HEK293 (cell line): Measurements from ENCODE around the gene CEP72.

ENCODE experiments used
- CTCF ChIA-PET: fragments of 350-600 bp; formaldehyde crosslinking; extraction: SDS; loops from one replicate; lab custom pipeline; 2021; ENCODE audit warnings: antibody characterized with exemption; lab: Yijun Ruan, JAX
- POLR2A ChIA-PET: fragments of 300-600 bp; formaldehyde crosslinking; extraction: SDS; loops from one replicate; lab custom pipeline; 2020; ENCODE audit warnings: antibody characterized with exemption, inconsistent platforms; lab: Yijun Ruan, JAX
- H3K27ac ChIP-seq: fragments of 200-500 bp; sonication (Bioruptor generic); 2 replicates; pipeline ENCODE4 v1.5.1; 2014; ENCODE audit warnings: low read depth, low read length, control low read depth, inconsistent platforms; ENCODE audit errors: extremely low read depth
- H3K36me3 ChIP-seq, 2 experiments: fragments of 200-500 bp in 1 of 2; sonication (Bioruptor generic) in 1 of 2; 1 replicate in 1 of 2; 2 replicates in 1 of 2; pipeline ENCODE4 v1.5.1; 2014 to 2017; ENCODE audit warnings: inconsistent platforms in 2 of 2, low read length in 2 of 2; ENCODE audit not compliant: control insufficient read depth in 2 of 2, insufficient read depth in 1 of 2
- H3K4me1 ChIP-seq: fragments of 200-500 bp; sonication (Bioruptor generic); 2 replicates; pipeline ENCODE4 v1.5.1; 2014; ENCODE audit warnings: mild to moderate bottlenecking, low read length, inconsistent platforms; ENCODE audit not compliant: control insufficient read depth, insufficient read depth
- H3K4me3 ChIP-seq: 2 replicates; pipeline ENCODE4 v1.5.1; 2011; ENCODE audit warnings: low read depth, mild to moderate bottlenecking, control low read depth, low read length, moderate library complexity
- H3K9me3 ChIP-seq: fragments of 200-500 bp; sonication (Bioruptor generic); 2 replicates; pipeline ENCODE4 v1.5.1; 2014; ENCODE audit warnings: low read depth, low read length, inconsistent platforms; ENCODE audit not compliant: control insufficient read depth, insufficient read depth
- CTCF ChIP-seq: fragments of 450-650 bp; formaldehyde crosslinking; IDR thresholded peaks from 2 replicates; pipeline ENCODE4 v1.5.1; 2016; ENCODE audit warnings: missing biosample characterization, missing genetic modification characterization
- GLIS1 ChIP-seq: fragments of 450-650 bp; formaldehyde crosslinking; IDR thresholded peaks from 2 replicates; pipeline ENCODE4 v1.5.1; 2016; ENCODE audit warnings: missing biosample characterization, missing genetic modification characterization
- GLIS2 ChIP-seq: fragments of 450-650 bp; formaldehyde crosslinking; IDR thresholded peaks from 2 replicates; pipeline ENCODE4 v1.5.1; 2016; ENCODE audit warnings: missing biosample characterization, missing genetic modification characterization
- KLF1 ChIP-seq: fragments of 450-650 bp; formaldehyde crosslinking; IDR thresholded peaks from 2 replicates; pipeline ENCODE4 v1.5.1; 2016; ENCODE audit warnings: missing biosample characterization, missing genetic modification characterization
- OSR2 ChIP-seq: fragments of 450-650 bp; formaldehyde crosslinking; IDR thresholded peaks from 2 replicates; pipeline ENCODE4 v1.5.1; 2016; ENCODE audit warnings: missing biosample characterization, missing genetic modification characterization
- PRDM1 ChIP-seq: fragments of 450-650 bp; formaldehyde crosslinking; IDR thresholded peaks from 2 replicates; pipeline ENCODE4; 2016; ENCODE audit warnings: missing biosample characterization, missing genetic modification characterization
- RBAK ChIP-seq: fragments of 450-650 bp; formaldehyde crosslinking; IDR thresholded peaks from 2 replicates; pipeline ENCODE4 v1.5.1; 2016; ENCODE audit warnings: missing biosample characterization, missing genetic modification characterization
- REPIN1 ChIP-seq: fragments of 450-650 bp; formaldehyde crosslinking; IDR thresholded peaks from 2 replicates; pipeline ENCODE4 v1.5.1; 2017; ENCODE audit warnings: missing biosample characterization, missing genetic modification characterization, low read depth
- SCRT2 ChIP-seq: fragments of 450-650 bp; formaldehyde crosslinking; IDR thresholded peaks from 2 replicates; pipeline ENCODE4 v1.5.1; 2016; ENCODE audit warnings: missing biosample characterization, missing genetic modification characterization
- SETDB1 ChIP-seq: IDR thresholded peaks from one replicate; pipeline ENCODE4 v1.6.1; 2017; ENCODE audit warnings: mild to moderate bottlenecking, low read length, moderate library complexity, mixed read lengths; ENCODE audit not compliant: insufficient read length
- YY2 ChIP-seq: fragments of 450-650 bp; formaldehyde crosslinking; IDR thresholded peaks from 2 replicates; pipeline ENCODE4 v1.5.1; 2016; ENCODE audit warnings: missing biosample characterization, missing genetic modification characterization
- ZBTB44 ChIP-seq: fragments of 450-650 bp; IDR thresholded peaks from 2 replicates; pipeline ENCODE4 v1.5.1; 2018; ENCODE audit warnings: missing biosample characterization, mild to moderate bottlenecking, missing genetic modification characterization
- ZFP3 ChIP-seq: fragments of 450-650 bp; formaldehyde crosslinking; IDR thresholded peaks from 2 replicates; pipeline ENCODE4 v1.5.1; 2016; ENCODE audit warnings: low read depth, missing biosample characterization, missing genetic modification characterization
- ZIC2 ChIP-seq: fragments of 450-650 bp; formaldehyde crosslinking; IDR thresholded peaks from 2 replicates; pipeline ENCODE4 v1.5.1; 2016; ENCODE audit warnings: missing biosample characterization, missing genetic modification characterization
- ZNF132 ChIP-seq: fragments of 450-650 bp; formaldehyde crosslinking; IDR thresholded peaks from 2 replicates; pipeline ENCODE4 v1.5.1; 2017; ENCODE audit warnings: missing biosample characterization, missing genetic modification characterization, borderline replicate concordance
- ZNF211 ChIP-seq: fragments of 450-650 bp; formaldehyde crosslinking; IDR thresholded peaks from 2 replicates; pipeline ENCODE4 v1.5.1; 2016; ENCODE audit warnings: low read depth, missing biosample characterization, missing genetic modification characterization
- ZNF223 ChIP-seq: fragments of 450-650 bp; formaldehyde crosslinking; IDR thresholded peaks from 2 replicates; pipeline ENCODE4 v1.5.1; 2016; ENCODE audit warnings: missing biosample characterization, missing genetic modification characterization
- ZNF248 ChIP-seq: fragments of 450-650 bp; formaldehyde crosslinking; IDR thresholded peaks from 2 replicates; pipeline ENCODE4 v1.5.1; 2017; ENCODE audit warnings: missing biosample characterization, missing genetic modification characterization
- ZNF292 ChIP-seq: fragments of 450-650 bp; formaldehyde crosslinking; IDR thresholded peaks from 2 replicates; pipeline ENCODE4 v1.5.1; 2016; ENCODE audit warnings: low read depth, missing biosample characterization, missing genetic modification characterization, borderline replicate concordance
- ZNF335 ChIP-seq: fragments of 450-650 bp; formaldehyde crosslinking; conservative IDR thresholded peaks from 2 replicates; pipeline ENCODE4 v1.5.1; 2016; ENCODE audit warnings: missing biosample characterization, missing genetic modification characterization
- ZNF350 ChIP-seq: fragments of 450-650 bp; formaldehyde crosslinking; IDR thresholded peaks from 2 replicates; pipeline ENCODE4 v1.5.0; 2017; ENCODE audit warnings: missing biosample characterization, mild to moderate bottlenecking, missing genetic modification characterization
- ZNF366 ChIP-seq: fragments of 450-650 bp; formaldehyde crosslinking; conservative IDR thresholded peaks from 2 replicates; pipeline ENCODE4 v1.5.1; 2016; ENCODE audit warnings: missing biosample characterization, missing genetic modification characterization
- ZNF529 ChIP-seq: fragments of 450-650 bp; formaldehyde crosslinking; IDR thresholded peaks from 2 replicates; pipeline ENCODE4 v1.5.1; 2017; ENCODE audit warnings: missing genetic modification characterization, missing biosample characterization; ENCODE audit not compliant: insufficient replicate concordance
- ZNF623 ChIP-seq: fragments of 450-650 bp; formaldehyde crosslinking; IDR thresholded peaks from 2 replicates; pipeline ENCODE4 v1.5.1; 2016; ENCODE audit warnings: missing biosample characterization, missing genetic modification characterization
- ZNF658 ChIP-seq: fragments of 450-650 bp; formaldehyde crosslinking; IDR thresholded peaks from 2 replicates; pipeline ENCODE4; 2016; ENCODE audit warnings: missing biosample characterization, missing genetic modification characterization
- ZNF768 ChIP-seq: fragments of 450-650 bp; formaldehyde crosslinking; IDR thresholded peaks from 2 replicates; pipeline ENCODE4 v1.5.1; 2018; ENCODE audit warnings: missing biosample characterization, mild to moderate bottlenecking, missing genetic modification characterization
- TF ChIP-seq, protein P1 (sequence below): fragments of 450-650 bp; formaldehyde crosslinking; IDR thresholded peaks from 2 replicates; pipeline ENCODE4 v1.5.1; 2016; ENCODE audit warnings: missing biosample characterization, missing genetic modification characterization
- TF ChIP-seq, protein P2 (sequence below): fragments of 450-650 bp; formaldehyde crosslinking; IDR thresholded peaks from 2 replicates; pipeline ENCODE4 v1.5.1; 2017; ENCODE audit warnings: missing biosample characterization, missing genetic modification characterization
- TF ChIP-seq, protein P3 (sequence below): fragments of 450-650 bp; formaldehyde crosslinking; IDR thresholded peaks from 2 replicates; pipeline ENCODE4 v1.5.1; 2017; ENCODE audit warnings: missing biosample characterization, missing genetic modification characterization
- TF ChIP-seq, protein P4 (sequence below): fragments of 450-650 bp; formaldehyde crosslinking; IDR thresholded peaks from 2 replicates; pipeline ENCODE4 v1.5.1; 2016; ENCODE audit warnings: missing biosample characterization, missing genetic modification characterization

Gene CEP72

DNA sequence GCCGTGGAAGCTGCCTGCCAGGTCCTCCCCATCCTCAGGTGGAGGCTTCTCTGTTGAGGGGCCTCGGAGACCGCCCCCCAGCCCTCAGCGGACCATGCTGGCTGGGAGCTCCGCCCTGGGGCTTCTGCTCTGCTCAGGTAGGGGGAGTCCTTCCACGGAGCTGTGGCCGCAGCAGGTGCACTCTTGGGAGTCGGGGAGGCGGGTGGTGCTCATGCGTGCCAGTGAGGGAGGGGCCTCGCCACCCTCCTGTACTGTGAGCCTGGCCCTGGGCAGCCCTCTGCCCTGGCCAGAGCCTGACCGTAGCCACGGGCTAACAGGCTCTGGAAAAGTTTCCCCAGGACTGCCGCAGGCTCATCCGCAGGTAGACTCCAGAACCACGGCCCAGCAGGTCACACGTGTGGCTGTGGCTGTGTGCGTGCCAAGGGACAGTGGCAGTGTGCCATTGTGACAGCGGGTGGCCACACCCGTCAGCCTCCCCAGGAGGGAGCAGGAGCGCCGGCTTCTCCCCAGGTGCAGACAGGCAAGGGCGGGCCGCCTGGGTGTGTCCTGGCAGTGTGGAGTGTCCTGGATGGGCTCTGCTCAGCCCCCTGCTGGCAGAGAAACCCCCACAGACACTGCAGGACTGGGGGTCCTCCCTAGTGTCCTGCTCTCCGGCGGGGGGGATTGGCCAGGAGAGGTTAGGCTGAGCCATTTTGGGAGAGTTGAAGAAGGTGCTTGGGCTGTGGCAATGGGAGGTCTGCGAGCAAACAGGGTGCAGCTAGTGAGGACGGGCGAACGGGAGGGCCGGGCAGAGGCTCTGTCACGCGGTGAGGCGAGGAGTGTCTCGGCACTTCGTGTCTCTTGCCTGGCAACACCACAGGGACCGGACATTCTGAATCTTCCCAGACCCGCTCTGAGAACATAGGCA, 51.5 kb downstream of the CEP72 start:
- POLR2A ChIA-PET = no interaction called here
- Histone ChIP-seq H3K36me3 (peaks cover 6 to 90% of the 10 kb centered on the region in 2 experiments), H3K4me1 (no peaks in the 10 kb centered on the region), H3K9me3 (no peaks in the 10 kb centered on the region), H3K4me3 (no peak overlapping the region), H3K27ac (no peak overlapping the region)
- CTCF ChIA-PET = interaction anchor here (0.6 kb wide), 1 partner anchor 210 kb away, joined by 3 read pairs; no protein-coding TSS in a partner anchor
- TF ChIP-seq ZNF132 (tag by site-specific recombination) (no peak), ZIC2 (tag by site-specific recombination) (peak; percentile 47), ZNF248 (tag by site-specific recombination) (no peak), ZNF335 (tag by site-specific recombination) (no peak), ZNF366 (tag by site-specific recombination) (no peak), ZNF223 (no peak), PRDM1 (tag by site-specific recombination) (no peak), OSR2 (tag by site-specific recombination) (no peak), ZNF292 (tag by site-specific recombination) (no peak), ZFP3 (tag by site-specific recombination) (no peak), YY2 (tag by site-specific recombination) (no peak), ZNF529 (no peak), GLIS2 (tag by site-specific recombination) (peak; percentile 24; the same call in 1 of the 2 replicates), ZNF658 (tag by site-specific recombination) (no peak), ZNF211 (tag by site-specific recombination) (no peak), SCRT2 (tag by site-specific recombination) (no peak), REPIN1 (no peak), SETDB1 (no peak), GLIS1 (tag by site-specific recombination) (peak; percentile 52), KLF1 (tag by site-specific recombination) (peak; percentile 98), ZBTB44 (no peak), CTCF (tag by site-specific recombination) (no peak), RBAK (tag by site-specific recombination) (no peak), ZNF350 (no peak), ZNF768 (tag by site-specific recombination) (no peak), ZNF623 (tag by site-specific recombination) (no peak)
- TF ChIP-seq, protein P1, sequence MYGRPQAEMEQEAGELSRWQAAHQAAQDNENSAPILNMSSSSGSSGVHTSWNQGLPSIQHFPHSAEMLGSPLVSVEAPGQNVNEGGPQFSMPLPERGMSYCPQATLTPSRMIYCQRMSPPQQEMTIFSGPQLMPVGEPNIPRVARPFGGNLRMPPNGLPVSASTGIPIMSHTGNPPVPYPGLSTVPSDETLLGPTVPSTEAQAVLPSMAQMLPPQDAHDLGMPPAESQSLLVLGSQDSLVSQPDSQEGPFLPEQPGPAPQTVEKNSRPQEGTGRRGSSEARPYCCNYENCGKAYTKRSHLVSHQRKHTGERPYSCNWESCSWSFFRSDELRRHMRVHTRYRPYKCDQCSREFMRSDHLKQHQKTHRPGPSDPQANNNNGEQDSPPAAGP (tag by site-specific recombination) = 0 out of 2 replicates have a peak, but pooled peaks have one; percentile 22
- TF ChIP-seq, protein P2, sequence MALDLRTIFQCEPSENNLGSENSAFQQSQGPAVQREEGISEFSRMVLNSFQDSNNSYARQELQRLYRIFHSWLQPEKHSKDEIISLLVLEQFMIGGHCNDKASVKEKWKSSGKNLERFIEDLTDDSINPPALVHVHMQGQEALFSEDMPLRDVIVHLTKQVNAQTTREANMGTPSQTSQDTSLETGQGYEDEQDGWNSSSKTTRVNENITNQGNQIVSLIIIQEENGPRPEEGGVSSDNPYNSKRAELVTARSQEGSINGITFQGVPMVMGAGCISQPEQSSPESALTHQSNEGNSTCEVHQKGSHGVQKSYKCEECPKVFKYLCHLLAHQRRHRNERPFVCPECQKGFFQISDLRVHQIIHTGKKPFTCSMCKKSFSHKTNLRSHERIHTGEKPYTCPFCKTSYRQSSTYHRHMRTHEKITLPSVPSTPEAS (tag by site-specific recombination) = no peak
- TF ChIP-seq, protein P3, sequence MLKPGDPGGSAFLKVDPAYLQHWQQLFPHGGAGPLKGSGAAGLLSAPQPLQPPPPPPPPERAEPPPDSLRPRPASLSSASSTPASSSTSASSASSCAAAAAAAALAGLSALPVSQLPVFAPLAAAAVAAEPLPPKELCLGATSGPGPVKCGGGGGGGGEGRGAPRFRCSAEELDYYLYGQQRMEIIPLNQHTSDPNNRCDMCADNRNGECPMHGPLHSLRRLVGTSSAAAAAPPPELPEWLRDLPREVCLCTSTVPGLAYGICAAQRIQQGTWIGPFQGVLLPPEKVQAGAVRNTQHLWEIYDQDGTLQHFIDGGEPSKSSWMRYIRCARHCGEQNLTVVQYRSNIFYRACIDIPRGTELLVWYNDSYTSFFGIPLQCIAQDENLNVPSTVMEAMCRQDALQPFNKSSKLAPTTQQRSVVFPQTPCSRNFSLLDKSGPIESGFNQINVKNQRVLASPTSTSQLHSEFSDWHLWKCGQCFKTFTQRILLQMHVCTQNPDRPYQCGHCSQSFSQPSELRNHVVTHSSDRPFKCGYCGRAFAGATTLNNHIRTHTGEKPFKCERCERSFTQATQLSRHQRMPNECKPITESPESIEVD (tag by site-specific recombination) = no peak
- TF ChIP-seq, protein P4, sequence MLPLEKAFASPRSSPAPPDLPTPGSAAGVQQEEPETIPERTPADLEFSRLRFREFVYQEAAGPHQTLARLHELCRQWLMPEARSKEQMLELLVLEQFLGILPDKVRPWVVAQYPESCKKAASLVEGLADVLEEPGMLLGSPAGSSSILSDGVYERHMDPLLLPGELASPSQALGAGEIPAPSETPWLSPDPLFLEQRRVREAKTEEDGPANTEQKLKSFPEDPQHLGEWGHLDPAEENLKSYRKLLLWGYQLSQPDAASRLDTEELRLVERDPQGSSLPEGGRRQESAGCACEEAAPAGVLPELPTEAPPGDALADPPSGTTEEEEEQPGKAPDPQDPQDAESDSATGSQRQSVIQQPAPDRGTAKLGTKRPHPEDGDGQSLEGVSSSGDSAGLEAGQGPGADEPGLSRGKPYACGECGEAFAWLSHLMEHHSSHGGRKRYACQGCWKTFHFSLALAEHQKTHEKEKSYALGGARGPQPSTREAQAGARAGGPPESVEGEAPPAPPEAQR = no peak
